Spleen (tissue), 11 donors: ENCODE data around the gene CHRNA3. TPM values are rescaled to one million over a fixed set of nuclear protein-coding genes. Genes with fewer than 3 reads are reported as not detected.

Source experiments
- DNase-seq: peaks from one replicate; pipeline ENCODE4 v3.0.0-alpha.2; 2020
- H3K27ac ChIP-seq, 8 donors: fragments of 200-600 bp; sonication (generic) in 7 of 8; 1 replicate in 4 of 8; 2 replicates in 4 of 8; pipeline versions ENCODE4 v1.5.0 to v1.8.0; 2016 to 2021; ENCODE audit warnings: inconsistent platforms in 4 of 8, mild to moderate bottlenecking in 4 of 8, moderate library complexity in 1 of 8
- H3K27me3 ChIP-seq, 7 donors: fragments of 200-600 bp; sonication (generic) in 6 of 7; replicated peaks in 1 of 7; 1 replicate in 4 of 7; 2 replicates in 3 of 7; pipeline versions ENCODE4 v1.5.0 to v1.8.0; 2016 to 2021; ENCODE audit warnings: inconsistent platforms in 3 of 7, mild to moderate bottlenecking in 1 of 7
- H3K36me3 ChIP-seq, 6 donors: fragments of 200-600 bp; sonication (generic) in 5 of 6; 1 replicate in 4 of 6; 2 replicates in 2 of 6; pipeline versions ENCODE4 v1.5.0 to v1.8.0; 2016 to 2021; ENCODE audit warnings: inconsistent platforms in 2 of 6
- H3K4me1 ChIP-seq, 6 donors: fragments of 200-600 bp; sonication (generic) in 5 of 6; 1 replicate in 3 of 6; 2 replicates in 3 of 6; pipeline versions ENCODE4 v1.5.0 to v1.8.0; 2016 to 2021; ENCODE audit warnings: inconsistent platforms in 3 of 6
- H3K4me3 ChIP-seq, 8 donors: fragments of 200-600 bp; sonication (generic) in 7 of 8; 1 replicate in 4 of 8; 2 replicates in 4 of 8; pipeline versions ENCODE4 v1.5.0 to v1.8.0; 2016 to 2021; ENCODE audit warnings: inconsistent platforms in 4 of 8, mild to moderate bottlenecking in 4 of 8, moderate library complexity in 2 of 8
- H3K9me3 ChIP-seq, 8 donors: fragments of 200-600 bp; sonication (generic) in 7 of 8; 1 replicate in 4 of 8; 2 replicates in 4 of 8; pipeline versions ENCODE4 v1.5.0 to v1.8.0; 2016 to 2021; ENCODE audit warnings: inconsistent platforms in 4 of 8
- CTCF ChIP-seq, 11 experiments: fragments of 200-600 bp in 7 of 11; fragments of 450-650 bp in 4 of 11; sonication (generic) in 4 of 11; IDR thresholded peaks in 8 of 11; conservative IDR thresholded peaks in 3 of 11; 1 replicate in 7 of 11; 2 replicates in 4 of 11; pipeline versions ENCODE4 v1.4.0 to v1.8.0; 2016 to 2021; ENCODE audit warnings: antibody characterized with exemption in 11 of 11, inconsistent platforms in 4 of 11, mild to moderate bottlenecking in 1 of 11
- POLR2A ChIP-seq, 3 donors: fragments of 450-650 bp; IDR thresholded peaks; one replicate each; pipeline ENCODE4 v1.5.1; 2017; ENCODE audit warnings: antibody characterized with exemption in 3 of 3, mild to moderate bottlenecking in 1 of 3
- POLR2AphosphoS5 ChIP-seq, 3 donors: sonication (generic); formaldehyde crosslinking; IDR thresholded peaks; one replicate each; pipeline ENCODE4 v1.5.1; 2017; ENCODE audit warnings: antibody characterized with exemption in 3 of 3
- WGBS, 5 donors: extraction: QIAGEN DNeasy Blood & Tissue Kit in 3 of 5; methylation state at CpG; one replicate each; pipeline versions ENCODE4 v1.1.5 to v1.1.7; 2013 to 2018; 5-methylcytosine and 5-hydroxymethylcytosine counted together
- intact Hi-C: fragments of 100-400 bp; cut with DNase I; formaldehyde crosslinking; loops from one replicate; pipeline ENCODE4 v1.15.0; 2023; ENCODE audit warnings: low total_unique reads
- polyA plus RNA-seq, 3 donors: library from polyadenylated mRNA; stranded (reverse); fragments of 200-250 nt; gene quantifications; one replicate each; pipeline ENCODE4 v1.2.1, GENCODE V29; 2013
- total RNA-seq, 7 donors: library from RNA; depleted of rRNA in 3 of 7; stranded (reverse); fragments of >200 nt in 3 of 7; fragmentation: NEBNext Ultra II Directional in 4 of 7; extraction: Animal tissue kit (Norgen Biotek cat#: 25700) in 4 of 7; gene quantifications; one replicate each; pipeline versions ENCODE4 v1.1.0 to v1.2.1, GENCODE V29; 2016 to 2021
- donor health status: healthy with polysubstance abuse.
- donor health status: DM: no; HTN: no; CAD: no; lungs with moderate emphysema.
- donor health status: DM: no; HTN: no; CAD: no.
- donor health status: Bipolar disorder and iron deficiency.
- donor health status: healthy.
- donor health status: DM: no; HTN: no; CAD: no.
- donor health status: DM: yes; HTN: yes; CAD: no.

The CHRNA3 gene
- total and polyA plus RNA-seq, 10 donors, result 0.23 to 1.6 (median 0.49) TPM; not detected in 2

- H3K4me1 ChIP-seq, result peaks cover 0 to 6% (median 0%) of the 10 kb centered on the region in 6 donors
- H3K27me3 ChIP-seq, result no peaks in the 10 kb centered on the region
- TF ChIP-seq CTCF (IDR thresholded peaks at IDR 0.05 in 8 of 11, conservative IDR thresholded peaks at IDR 0.05 in 3 of 11), result no peak
- no peak overlapping the region for H3K4me3 ChIP-seq
- no peak for DNase-seq
- peak overlapping the region in 1 of 8 donors; percentile 7 for H3K27ac ChIP-seq
- no peaks in the 10 kb centered on the region for H3K36me3 ChIP-seq
- H3K9me3 ChIP-seq, result no peaks in the 10 kb centered on the region
- intact Hi-C loops, result no loop called here
These were observed 38.0 kb upstream of the CHRNA3 start for GRCh38 chr15:78658823-78659222.

GRCh38 chr15:78654272-78654671 lies 33.5 kb upstream of the CHRNA3 start:
- DNase-seq, result no peak
- 62 to 95% (median 94%) methylated on average over 4 of the region's 4 CpGs for WGBS, 5 donors
- intact Hi-C loops, result no loop called here
- Histone ChIP-seq H3K27me3 (no peaks in the 10 kb centered on the region), H3K4me3 (no peak overlapping the region), H3K36me3 (no peaks in the 10 kb centered on the region), H3K9me3 (no peaks in the 10 kb centered on the region), H3K27ac (no peak overlapping the region), H3K4me1 (peaks cover 0 to 6% (median 0%) of the 10 kb centered on the region in 6 donors)
- TF ChIP-seq CTCF (IDR thresholded peaks at IDR 0.05 in 8 of 11, conservative IDR thresholded peaks at IDR 0.05 in 3 of 11) (no peak), POLR2AphosphoS5 (IDR thresholded peaks at IDR 0.05) (no peak), POLR2A (IDR thresholded peaks at IDR 0.05) (no peak)

- H3K9me3 ChIP-seq, result no peaks in the 10 kb centered on the region
- H3K27ac ChIP-seq, result no peak overlapping the region
- DNase-seq, result peak; percentile 47
- 85 to 93% (median 89%) methylated on average over 1 of the region's 1 CpG; no CpG with 5 or more reads in 2 of the 5 donors for WGBS, 5 donors
- H3K27me3 ChIP-seq, result no peaks in the 10 kb centered on the region
- H3K4me3 ChIP-seq, result no peak overlapping the region
- no peaks in the 10 kb centered on the region for H3K4me1 ChIP-seq
- TF ChIP-seq CTCF (IDR thresholded peaks at IDR 0.05 in 8 of 11, conservative IDR thresholded peaks at IDR 0.05 in 3 of 11) (no peak), POLR2AphosphoS5 (IDR thresholded peaks at IDR 0.05) (no peak), POLR2A (IDR thresholded peaks at IDR 0.05) (no peak)
- intact Hi-C loops, result no loop called here
- H3K36me3 ChIP-seq, result no peaks in the 10 kb centered on the region
These were observed 31.3 kb upstream of the CHRNA3 start for GRCh38 chr15:78651930-78652615.

- intact Hi-C loops, result no loop called here
- Histone ChIP-seq H3K9me3 (no peaks in the 10 kb centered on the region), H3K27ac (no peak overlapping the region), H3K36me3 (no peaks in the 10 kb centered on the region), H3K4me3 (no peak overlapping the region), H3K4me1 (no peaks in the 10 kb centered on the region), H3K27me3 (no peaks in the 10 kb centered on the region)
- TF ChIP-seq CTCF (IDR thresholded peaks at IDR 0.05 in 8 of 11, conservative IDR thresholded peaks at IDR 0.05 in 3 of 11) (no peak), POLR2A (IDR thresholded peaks at IDR 0.05) (no peak), POLR2AphosphoS5 (IDR thresholded peaks at IDR 0.05) (no peak)
- WGBS, 5 donors, result 55 to 79% (median 63%) methylated on average over 3 of the region's 3 CpGs
- no peak for DNase-seq
These were observed 30.2 kb upstream of the CHRNA3 start for GRCh38 chr15:78651007-78651406.
